Measurements from ENCODE around the gene DHRS13. TPM values are rescaled to one million over a fixed set of nuclear protein-coding genes. Genes with fewer than 3 reads are reported as not detected.

Gene DHRS13
- 24.7 and 30.9 TPM in 2 replicates for total RNA-seq (2014; rRNA removed; shearing (Covaris generic))

- in situ Hi-C loops (cut with HindIII; ENCODE audit: low sequenced_read_pairs), result no loop called here
- DNase-seq (ENCODE audit: low spot score), result peak; percentile 90
These were observed at the start of gene DHRS13 for GRCh38 chr17:28902819-28903545. TSS of gene DHRS13 (minus strand) at chr17:28903079. CDS start at chr17:28902944, 135 bp downstream.

- DNase-seq (ENCODE audit: low spot score), result peak; percentile 100
- in situ Hi-C loops (cut with HindIII; ENCODE audit: low sequenced_read_pairs), result loop anchor here (10.0 kb wide), 1 partner anchor 63 kb away; no protein-coding TSS in a partner anchor
These were observed 49.4 kb upstream of the DHRS13 start for GRCh38 chr17:28951991-28952975.

GRCh38 chr17:28951428-28951990 is 48.6 kb upstream of the DHRS13 start, which contains the start of gene PHF12:
TSS of gene PHF12 (minus strand) at chr17:28951518. CDS start at chr17:28950960, 558 bp downstream.
- peak; percentile 100 for DNase-seq (ENCODE audit: low spot score)
- in situ Hi-C loops (cut with HindIII; ENCODE audit: low sequenced_read_pairs), result loop anchor here (10.0 kb wide), 1 partner anchor 63 kb away; no protein-coding TSS in a partner anchor

DNA sequence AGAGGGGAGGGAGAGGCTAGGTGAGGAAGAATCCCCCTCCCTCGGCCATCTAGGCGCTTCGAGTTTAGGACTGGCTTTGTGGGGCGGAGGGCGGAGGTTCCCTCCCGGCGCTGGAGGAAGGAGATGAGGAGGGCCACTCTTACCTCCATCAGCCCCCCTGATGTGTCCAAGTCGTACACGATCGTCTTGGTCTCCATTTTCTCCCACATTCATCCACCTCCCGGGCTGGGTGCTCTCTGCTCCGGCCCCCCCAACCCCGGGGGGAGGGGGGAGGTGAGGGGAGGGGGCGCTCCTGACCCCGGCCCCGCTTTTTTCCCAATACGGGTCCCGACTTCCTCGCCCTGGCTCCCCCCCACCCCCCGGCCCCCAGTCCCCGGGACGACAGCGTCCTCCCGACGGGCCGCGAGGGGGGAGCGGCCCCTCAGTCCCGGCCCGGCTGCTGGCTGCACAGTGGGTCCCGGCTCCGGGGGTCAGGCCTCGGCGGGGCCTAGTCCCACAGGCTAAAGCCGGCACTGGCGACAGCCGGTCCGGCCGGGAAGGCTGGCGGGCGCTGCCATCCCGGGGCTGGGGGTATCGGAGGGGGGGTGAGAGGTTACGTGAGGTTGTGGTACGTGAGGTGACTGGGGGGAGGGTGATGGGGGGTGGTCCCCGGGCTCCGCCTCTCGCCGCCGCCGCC is 48.0 kb upstream of the DHRS13 start:
- no peak for DNase-seq (ENCODE audit: low spot score)
- in situ Hi-C loops (cut with HindIII; ENCODE audit: low sequenced_read_pairs), result loop anchor here (10.0 kb wide), 1 partner anchor 64 kb away; no protein-coding TSS in a partner anchor

DNA sequence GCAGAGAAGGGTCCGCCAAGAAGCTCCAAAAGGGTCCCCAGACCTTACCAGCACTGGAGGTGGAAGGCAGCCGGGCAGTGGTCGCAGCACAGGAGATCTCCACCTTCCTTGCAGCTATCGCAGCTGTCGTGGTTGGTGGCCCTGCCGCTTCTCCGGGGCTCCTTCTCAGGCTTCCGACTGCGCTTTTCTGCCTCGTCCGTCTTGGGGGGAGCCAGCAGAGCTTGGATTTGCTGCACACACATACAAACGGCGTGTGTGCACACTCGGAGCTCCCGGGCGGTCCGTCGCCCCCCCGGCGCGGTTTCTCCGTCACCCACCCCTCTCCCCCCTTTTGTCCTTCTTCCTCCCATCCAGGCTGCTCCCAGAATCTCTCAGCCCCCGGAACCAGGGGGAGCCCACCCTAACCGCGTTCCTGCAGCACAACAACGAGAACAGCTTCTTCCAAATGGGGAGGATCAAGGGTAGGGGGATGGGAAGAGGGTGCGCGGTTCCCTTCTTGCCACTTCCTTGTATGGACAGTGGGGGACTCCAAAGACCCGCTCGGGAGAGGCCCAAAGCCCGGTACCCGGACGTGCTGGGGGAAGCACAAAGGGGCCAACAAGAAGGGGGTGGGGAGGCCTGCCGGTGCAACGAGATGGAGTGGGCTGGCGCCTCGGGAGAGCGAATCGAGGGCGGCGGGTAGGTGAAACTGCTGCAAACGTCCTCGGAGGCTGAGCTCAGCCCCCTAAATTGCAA is 47.3 kb upstream of the DHRS13 start:
- in situ Hi-C loops (cut with HindIII; ENCODE audit: low sequenced_read_pairs), result loop anchor here (10.0 kb wide), 1 partner anchor 65 kb away; no protein-coding TSS in a partner anchor
- DNase-seq (ENCODE audit: low spot score), result peak; percentile 43

- DNase-seq (ENCODE audit: low spot score), result peak; percentile 71
- in situ Hi-C loops (cut with HindIII; ENCODE audit: low sequenced_read_pairs), result loop anchor here (10.0 kb wide), 1 partner anchor 65 kb away; no protein-coding TSS in a partner anchor
These were observed 46.5 kb upstream of the DHRS13 start for GRCh38 chr17:28949185-28950016.

DNA sequence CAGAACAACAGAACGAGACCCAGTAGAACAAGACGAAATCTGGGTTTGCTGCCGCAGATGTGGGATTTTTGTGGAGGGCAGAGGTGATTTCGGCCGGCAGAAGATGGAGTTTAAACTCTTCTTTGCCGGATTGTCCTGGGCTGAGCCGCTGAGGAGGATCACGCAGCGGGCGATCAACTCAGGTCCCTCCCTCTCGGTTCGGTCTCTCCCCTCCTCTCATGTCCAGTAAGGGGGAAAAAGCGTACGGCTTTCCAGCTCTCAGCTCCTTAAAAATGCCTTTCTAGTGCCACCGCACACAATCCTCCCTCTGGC is 46.0 kb upstream of the DHRS13 start:
- in situ Hi-C loops (cut with HindIII; ENCODE audit: low sequenced_read_pairs), result no loop called here
- no peak for DNase-seq (ENCODE audit: low spot score)

DNA sequence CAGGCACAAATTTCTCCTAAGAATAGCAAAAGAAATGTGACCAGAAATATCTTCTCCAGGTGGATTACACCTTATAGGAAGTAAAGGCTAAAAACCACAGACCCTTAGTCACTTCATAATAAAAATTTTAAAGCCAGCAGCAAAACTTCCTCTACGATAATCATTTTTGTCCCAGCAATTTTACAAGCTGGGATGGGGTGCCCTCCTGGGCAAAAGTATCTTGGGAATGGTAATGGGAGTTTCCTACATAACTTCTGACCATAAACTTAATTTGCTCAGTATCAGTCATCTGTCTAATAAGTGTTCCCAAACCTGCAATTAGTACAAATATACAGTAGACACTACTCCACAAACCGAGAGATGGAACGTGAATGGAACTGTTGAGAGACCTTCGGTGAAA is 45.5 kb upstream of the DHRS13 start:
- in situ Hi-C loops (cut with HindIII; ENCODE audit: low sequenced_read_pairs), result no loop called here
- no peak for DNase-seq (ENCODE audit: low spot score)

DNA sequence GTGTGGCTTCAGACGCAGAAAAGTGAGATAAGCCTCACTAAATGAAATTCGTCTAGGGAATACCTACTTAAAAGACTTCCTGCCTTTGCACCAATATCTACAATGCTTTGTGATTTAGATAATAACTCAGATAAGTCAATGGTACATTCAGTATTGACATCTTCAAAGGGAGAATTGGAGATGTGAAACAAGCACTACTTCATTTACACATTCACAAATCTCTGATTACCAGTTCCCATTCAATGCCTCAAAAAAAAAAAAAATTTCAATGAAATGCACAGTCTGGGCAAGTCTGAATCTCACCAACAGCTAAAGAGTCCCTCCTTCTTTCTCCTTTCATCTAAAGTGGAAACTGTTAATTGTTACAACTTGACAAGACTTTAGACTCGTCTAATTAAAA is 44.8 kb upstream of the DHRS13 start:
- no peak for DNase-seq (ENCODE audit: low spot score)
- in situ Hi-C loops (cut with HindIII; ENCODE audit: low sequenced_read_pairs), result no loop called here

- DNase-seq (ENCODE audit: low spot score), result no peak
- in situ Hi-C loops (cut with HindIII; ENCODE audit: low sequenced_read_pairs), result no loop called here
These were observed 43.4 kb upstream of the DHRS13 start for GRCh38 chr17:28946239-28946638.

- DNase-seq (ENCODE audit: low spot score), result peak; percentile 75
- in situ Hi-C loops (cut with HindIII; ENCODE audit: low sequenced_read_pairs), result no loop called here
These were observed 42.2 kb upstream of the DHRS13 start for GRCh38 chr17:28944862-28945741.

GRCh38 chr17:28944343-28944742 is 41.5 kb upstream of the DHRS13 start:
- DNase-seq (ENCODE audit: low spot score), result no peak
- in situ Hi-C loops (cut with HindIII; ENCODE audit: low sequenced_read_pairs), result no loop called here

DNA sequence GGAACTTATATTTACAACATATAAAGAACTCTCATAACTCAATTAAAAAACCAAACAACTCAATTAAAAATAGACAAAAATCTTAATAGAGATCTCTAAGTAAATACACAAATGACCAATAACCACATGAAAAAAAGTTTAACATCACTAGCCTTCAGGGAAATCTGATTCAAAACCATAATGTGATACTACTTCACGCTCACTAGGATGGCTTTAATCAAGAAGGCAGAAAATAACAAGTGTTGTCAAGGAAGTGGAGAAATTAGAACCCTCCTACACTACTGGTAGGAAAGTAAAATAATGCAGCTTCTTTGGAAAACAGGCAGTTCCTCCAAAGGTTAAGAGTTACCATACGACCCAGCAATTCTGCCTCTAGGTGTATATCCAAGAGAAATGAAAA is 40.0 kb upstream of the DHRS13 start:
- no peak for DNase-seq (ENCODE audit: low spot score)

DNA sequence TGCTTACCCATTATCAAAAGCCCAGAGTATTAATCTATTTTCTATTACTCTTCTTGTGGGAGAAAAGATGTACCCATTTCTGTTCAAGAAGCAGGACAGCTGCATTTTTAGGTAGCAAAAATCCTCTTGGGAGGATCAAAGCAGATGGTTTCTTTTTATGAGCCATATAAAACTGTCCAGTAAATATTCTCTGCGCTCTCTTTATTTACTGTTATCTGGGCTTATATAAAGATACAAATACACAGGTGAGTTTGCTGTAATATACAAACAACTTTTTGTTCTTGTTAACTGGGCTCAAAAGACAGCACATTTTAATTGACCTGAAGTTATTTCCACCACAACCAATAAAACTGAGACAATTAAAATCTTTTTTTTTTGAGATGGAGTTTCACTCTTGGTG is 38.4 kb upstream of the DHRS13 start:
- no peak for DNase-seq (ENCODE audit: low spot score)
- in situ Hi-C loops (cut with HindIII; ENCODE audit: low sequenced_read_pairs), result no loop called here

More for the DNA sequence above, 40.0 kb upstream of the DHRS13 start:
- in situ Hi-C loops (cut with HindIII; ENCODE audit: low sequenced_read_pairs), result no loop called here

DNA sequence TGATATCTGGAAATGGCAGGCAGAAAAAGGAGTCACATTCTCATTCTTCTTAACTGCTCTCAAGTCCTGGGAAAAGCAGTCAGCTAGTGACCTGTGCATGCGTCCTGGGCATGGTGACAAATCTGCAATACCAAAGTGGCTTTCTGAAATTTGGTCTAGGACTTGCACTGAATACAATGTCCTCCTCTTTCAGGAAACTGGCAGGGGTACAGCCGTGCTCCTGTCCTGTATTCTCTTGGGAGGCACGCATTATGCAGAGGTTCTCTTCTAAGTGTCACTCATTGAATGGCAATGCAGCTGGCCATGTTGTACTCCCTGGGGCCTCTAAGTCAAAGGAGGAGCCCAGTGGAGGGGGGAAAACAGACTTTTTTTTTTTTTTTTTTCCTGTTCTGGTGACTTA is 37.8 kb upstream of the DHRS13 start:
- DNase-seq (ENCODE audit: low spot score), result peak; percentile 26
- in situ Hi-C loops (cut with HindIII; ENCODE audit: low sequenced_read_pairs), result no loop called here

- in situ Hi-C loops (cut with HindIII; ENCODE audit: low sequenced_read_pairs), result no loop called here
- no peak for DNase-seq (ENCODE audit: low spot score)
These were observed 37.3 kb upstream of the DHRS13 start for GRCh38 chr17:28940142-28940541.

- DNase-seq (ENCODE audit: low spot score), result no peak
- in situ Hi-C loops (cut with HindIII; ENCODE audit: low sequenced_read_pairs), result no loop called here
These were observed 35.7 kb upstream of the DHRS13 start for GRCh38 chr17:28938552-28938951.
